ENCODE data around the gene PCYT1A.
A peak's percentile ranks its signal among the peaks of the same experiment; 100 is the strongest.
"Not testable (repeated sequence)": the region's sequence is repeated elsewhere in the genome, so short reads cannot be mapped to it uniquely, and the experiment has no call there.

Gene PCYT1A

DNA sequence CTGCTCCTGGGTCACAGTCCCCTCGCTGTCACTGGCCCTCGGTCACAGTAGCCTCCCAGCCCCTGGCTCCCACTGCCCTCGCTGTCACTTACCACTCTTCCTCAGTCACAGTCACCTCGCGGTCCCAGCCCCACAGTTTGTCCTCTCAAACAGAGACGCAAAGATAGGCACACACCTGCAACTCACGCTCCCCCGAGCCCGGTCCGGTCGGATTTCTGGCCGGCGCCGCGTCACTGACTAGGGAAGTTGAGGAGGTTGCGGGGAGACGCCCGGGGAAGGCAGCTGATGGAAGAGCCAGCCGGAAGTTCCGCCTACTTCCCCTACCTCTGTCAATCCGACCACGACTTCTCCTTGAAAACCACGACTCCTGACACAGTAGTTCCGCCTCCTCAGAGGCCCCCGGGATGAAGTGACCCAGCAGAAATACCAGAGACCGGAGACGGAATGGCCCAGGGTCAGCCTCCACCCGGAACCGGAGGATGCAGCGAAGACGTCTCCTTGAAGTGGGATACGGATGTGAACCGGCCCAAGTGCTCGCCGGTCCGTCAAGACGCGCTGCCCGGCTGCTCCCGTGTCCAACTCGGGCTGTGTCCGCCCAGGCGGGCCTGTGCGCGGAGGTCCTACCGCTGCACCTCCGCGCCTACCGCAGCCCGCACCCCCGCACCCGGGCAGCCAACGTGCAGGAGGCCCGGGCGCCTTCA lies at the start of gene PCYT1A:
Gene PCYT1A, minus strand, starts transcription at position 287 of the 701 bp plus-strand sequence. CDS start 17,195 bp downstream, outside the sequence.
- peak; percentile 76 for DNase-seq

DNA sequence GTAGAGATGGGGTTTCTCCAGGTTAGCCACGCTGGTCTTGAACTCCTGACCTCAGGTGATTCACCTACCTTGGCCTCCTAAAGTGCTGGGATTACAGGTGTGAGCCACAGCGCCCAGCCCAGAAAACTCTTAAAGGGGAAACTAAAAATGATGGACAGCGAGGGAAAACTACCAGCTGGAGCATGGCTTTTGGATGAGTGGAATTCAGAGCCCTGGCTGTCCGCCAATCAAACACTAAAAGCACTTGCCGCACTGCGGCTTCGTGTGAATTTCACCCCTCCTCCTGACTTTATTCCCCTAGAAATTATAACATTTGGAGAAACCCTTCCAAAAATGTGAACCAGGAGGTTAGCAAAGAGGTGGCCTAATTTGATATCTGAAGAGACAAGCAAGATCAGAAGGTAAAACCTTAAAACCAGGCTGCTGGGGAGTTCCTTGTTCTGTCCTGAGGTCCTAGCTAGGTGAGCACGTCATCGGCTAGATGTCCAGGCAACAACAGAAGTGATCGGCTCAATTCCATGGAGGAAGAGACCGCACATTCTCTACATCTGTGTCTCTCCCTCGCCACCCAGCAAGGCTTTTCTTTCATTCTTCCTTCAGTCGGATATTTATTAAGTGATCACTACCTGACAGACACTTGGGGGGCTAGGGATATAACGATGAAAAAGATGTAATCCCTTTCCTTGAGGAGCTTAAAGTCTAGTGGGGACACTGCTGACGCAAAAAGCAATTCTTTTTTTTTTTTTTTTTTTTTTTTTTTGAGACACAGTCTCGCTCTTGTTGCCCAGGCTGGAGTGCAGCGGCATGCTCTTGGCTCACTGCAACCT lies 49.0 kb upstream of the PCYT1A start:
- DNase-seq: no peak

- no peak for DNase-seq
These were observed 48.0 kb upstream of the PCYT1A start for GRCh38 chr3:196335503-196335948.

DNA sequence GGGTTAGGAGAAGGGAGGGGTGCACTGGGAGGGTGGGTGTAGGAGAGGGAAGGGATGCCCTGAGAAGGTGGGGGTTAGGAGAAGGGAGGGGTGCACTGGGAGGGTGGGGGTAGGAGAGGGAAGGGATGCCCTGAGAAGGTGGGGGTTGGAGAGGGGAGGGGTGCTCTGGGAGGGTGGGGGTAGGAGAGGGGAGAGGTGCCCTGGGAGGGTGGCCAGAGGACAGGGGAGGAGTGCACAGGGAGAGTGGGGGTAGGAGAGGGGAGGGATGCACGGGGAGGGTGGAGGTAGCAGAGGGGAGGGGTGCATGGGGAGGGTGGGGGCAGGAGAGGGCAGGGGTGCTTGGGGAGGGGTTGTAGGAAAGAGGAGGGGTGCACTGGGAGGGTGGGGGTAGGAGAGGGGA lies 47.5 kb upstream of the PCYT1A start:
- no peak for DNase-seq

DNA sequence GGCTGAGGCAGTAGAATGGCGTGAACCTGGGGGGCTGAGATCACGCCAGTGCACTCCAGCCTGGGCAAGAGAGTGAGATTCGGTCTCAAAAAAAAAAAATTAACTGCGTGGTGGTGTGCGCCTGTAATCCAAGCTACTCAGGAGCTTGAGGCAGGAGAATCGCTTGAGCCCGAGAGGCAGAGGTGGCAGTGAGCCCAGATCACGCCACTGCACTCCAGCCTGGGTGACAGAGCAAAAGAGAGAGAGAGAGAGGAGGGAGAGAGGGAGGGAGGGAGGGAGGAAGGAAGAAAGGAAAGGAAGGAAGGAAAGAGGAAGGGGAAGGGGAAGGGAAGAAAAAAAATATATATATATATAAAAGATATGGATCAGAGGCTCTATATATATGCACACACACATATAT lies 44.6 kb upstream of the PCYT1A start:
- no peak for DNase-seq

DNA sequence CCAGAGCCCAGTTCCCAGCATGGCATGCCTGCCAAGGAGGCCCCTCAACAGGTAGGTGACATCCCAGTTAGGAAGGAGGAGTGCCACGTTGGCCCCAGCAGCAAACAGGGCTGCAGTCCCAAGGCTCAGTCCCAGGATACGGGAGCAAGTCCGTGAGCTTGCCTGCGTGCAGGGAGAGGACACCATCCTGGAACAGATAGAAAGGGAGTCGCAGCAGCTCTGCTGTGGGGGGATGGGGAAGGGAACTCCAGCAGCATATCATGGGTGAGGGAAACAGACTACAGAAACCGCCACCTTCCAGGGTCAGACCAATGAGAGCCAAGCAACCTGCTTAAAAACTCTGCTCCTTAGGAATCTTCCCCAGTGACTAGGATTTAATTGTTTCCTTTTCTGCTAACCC lies 39.9 kb upstream of the PCYT1A start:
- DNase-seq: no peak

GRCh38 chr3:196326936-196327335 lies 39.4 kb upstream of the PCYT1A start:
- no peak for DNase-seq

DNA sequence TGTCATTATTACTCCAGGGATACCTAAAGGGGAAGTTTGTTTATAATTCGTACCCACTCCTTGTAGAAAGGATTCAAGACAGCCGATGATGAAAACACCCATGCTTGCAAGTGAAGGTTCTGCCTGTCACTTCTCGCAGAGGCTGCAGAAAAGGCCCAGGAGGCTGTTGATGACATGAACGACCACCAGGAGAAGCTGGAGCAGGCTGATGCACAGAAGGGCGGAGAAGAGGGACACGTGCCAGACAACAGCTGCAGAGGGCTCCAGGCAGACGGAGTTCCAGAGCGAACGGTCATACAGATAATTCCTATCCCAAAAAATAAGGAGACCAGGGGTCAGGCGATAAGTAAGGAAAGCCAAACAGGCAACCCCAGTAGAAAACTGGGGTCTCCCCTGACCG lies 36.2 kb upstream of the PCYT1A start:
- no peak for DNase-seq

DNA sequence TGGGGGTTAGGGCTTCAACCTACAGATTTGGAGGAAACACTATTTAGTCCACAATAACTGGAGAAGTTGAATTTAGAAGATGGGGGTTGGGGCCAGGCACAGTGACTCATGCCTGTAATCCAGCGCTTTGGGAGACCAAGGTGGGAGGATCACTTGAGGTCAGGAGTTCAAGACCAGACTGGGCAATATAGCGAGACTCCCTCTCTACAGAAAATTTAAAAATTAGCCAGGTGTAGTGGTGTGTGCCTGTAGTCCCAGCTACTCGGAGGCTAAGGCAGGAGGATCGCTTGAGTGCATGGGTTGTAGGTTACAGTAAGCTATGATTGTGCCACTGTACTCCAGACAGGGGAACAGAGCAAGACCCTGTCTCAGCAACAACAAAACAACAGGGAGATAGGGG lies 35.5 kb upstream of the PCYT1A start:
- no peak for DNase-seq

GRCh38 chr3:196321162-196321561 lies 33.6 kb upstream of the PCYT1A start:
- DNase-seq: no peak

DNA sequence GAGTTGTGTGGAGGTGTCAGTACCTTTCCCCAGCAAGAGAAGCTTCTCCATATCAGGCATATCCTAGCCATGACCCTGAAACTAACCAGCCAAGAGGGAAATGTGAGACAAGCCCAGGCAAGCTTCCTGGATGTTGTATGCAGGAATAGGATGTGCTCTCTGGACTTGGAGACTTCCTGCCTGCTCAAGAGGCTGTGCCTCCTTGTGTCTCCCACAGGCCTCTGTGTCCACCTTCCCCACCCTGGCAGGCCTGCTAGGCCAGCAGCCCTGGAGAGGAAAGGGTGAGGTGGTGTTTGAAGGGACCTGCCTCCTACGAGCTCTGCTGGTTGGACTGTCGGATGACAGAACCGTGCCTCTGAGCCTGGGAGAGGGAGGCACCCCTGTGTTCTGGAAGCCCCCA lies 32.6 kb upstream of the PCYT1A start:
- no peak for DNase-seq

DNA sequence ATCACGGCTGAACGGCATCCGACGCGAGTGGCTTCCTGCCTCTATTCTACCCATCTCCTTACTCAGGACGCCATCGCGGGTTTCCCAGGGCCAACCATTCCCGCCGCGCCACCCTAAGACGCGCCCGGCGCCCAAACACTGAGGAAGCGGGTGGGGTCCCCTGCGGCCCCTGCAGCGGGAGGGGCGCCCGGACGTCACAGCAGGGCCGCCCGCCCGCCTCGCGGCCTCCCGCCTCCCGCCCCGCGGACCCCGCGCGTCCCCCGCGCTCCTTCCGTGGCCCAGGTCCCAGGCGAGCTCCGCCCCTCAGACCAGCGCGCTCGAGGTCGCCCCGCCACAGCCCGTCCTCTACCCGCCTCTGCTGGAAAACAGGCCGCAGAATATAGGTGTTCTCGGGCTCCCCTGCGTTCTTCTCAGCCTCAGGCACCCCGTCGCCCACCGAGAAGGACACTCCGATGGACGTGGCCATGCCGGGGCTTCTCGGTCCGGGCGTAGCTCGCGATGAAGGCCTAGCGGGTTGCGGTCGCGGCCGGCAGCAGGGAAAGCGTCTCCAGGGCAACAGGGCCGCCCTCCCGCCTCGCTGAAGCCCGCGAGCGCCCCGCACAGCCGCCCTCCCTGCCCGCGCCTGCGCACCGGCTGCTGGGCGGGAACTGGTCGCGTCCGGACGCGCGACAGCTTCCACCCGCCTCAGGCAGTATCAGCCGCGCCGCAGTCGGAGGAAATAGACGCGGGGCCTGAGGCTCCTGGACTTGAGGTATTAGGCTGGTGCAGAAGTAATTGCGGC lies 30.4 kb upstream of the PCYT1A start, which contains the start of gene DYNLT2B:
Gene DYNLT2B, minus strand, starts transcription at position 554 of the 781 bp plus-strand sequence. Its CDS starts 88 bp downstream, at position 466.
- peak; percentile 87 for DNase-seq

DNA sequence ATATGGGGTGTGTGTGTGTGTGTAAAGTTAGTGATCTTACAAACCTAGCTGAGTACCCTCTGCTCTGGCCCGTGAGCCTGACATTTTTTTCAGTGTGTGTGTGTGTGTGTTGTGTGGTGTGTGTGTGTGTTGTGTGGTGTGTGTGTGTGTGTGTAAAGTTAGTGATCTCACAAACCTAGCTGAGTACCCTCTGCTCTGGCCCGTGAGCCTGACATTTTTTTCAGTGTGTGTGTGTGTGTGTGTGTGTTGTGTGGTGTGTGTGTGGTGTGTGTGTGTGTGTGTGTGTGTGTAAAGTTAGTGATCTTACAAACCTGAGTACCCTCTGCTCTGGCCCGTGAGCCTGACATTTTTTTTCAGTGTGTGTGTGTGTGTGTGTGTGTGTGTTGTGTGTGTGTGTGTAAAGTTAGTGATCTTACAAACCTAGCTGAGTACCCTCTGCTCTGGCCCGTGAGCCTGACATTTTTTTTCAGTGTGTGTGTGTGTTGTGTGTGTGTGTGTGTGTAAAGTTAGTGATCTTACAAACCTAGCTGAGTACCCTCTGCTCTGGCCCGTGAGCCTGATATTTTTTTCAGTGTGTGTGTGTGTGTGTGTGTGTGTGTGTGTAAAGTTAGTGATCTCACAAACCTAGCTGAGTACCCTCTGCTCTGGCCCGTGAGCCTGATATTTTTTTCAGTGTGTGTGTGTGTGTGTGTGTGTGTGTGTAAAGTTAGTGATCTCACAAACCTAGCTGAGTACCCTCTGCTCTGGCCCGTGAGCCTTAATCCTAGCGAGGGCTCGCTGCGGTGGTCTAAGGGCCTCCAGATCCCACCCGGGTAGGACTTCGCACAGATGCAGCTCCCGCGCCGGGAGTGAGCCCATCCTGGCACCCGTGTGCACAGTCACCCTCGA lies 29.5 kb upstream of the PCYT1A start:
- DNase-seq: not testable (repeated sequence)

GRCh38 chr3:196315821-196316220 lies 28.3 kb upstream of the PCYT1A start:
- no peak for DNase-seq

DNA sequence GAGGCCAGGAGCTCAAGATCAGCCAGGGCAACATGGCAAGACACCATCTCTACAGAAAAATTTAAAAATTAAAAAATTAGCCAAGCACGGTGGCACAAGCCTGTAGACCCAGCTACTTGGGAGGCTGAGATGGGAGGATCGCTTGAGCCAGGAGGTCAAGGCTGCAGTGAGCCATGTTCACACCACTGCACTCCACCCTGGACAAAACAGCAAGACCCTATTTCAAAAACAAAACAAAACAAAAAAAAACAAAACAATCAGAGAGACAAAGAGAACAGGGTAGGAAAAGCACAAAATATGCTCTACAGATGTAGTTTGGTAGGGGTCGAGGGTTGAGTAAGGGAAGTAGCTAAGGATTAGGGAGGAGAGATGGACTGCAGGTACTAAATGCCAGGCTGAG lies 27.1 kb upstream of the PCYT1A start:
- no peak for DNase-seq

DNA sequence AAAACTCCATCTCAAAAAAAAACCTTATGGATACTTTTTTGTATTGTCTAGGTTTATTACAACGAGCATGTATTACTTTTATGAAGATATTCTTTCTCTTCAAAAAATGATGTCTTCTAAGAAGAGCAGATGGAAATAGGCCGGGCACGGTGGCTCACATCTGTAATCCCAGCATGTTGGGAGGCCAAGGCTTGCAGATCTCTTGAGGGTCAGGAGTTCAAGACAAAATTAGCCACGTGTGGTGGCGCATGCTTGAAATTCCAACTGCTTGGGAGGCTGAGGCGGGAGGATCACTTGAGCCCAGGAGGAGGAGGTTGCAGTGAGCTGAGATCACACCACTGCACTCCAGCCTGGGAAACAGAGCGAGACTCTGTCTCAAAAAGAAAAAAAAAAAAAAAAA lies 26.6 kb upstream of the PCYT1A start:
- not testable (repeated sequence) for DNase-seq

- DNase-seq: not testable (repeated sequence)
These were observed 15.4 kb upstream of the PCYT1A start for GRCh38 chr3:196302960-196303359.

DNA sequence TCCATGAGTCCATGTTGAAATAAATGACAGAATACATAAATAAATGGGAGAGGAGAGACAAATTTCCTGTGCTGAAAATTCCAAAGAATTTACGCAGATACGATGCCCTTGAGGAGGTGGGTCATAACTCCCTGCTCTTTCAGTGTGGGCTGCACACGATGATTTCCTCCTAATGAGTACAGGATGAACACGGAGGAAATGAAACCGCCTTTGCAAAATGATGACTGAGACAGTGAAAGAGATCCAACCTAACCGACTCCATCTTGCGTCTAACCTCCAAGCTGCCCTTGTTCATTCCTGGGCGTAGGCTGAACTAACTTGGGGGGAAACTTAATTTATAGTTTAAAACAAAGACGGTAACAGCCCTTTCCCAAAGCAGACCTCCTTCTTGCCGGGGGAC lies 15.0 kb upstream of the PCYT1A start:
- not testable (repeated sequence) for DNase-seq

GRCh38 chr3:196298521-196298920 lies 11.0 kb upstream of the PCYT1A start:
- no peak for DNase-seq

DNA sequence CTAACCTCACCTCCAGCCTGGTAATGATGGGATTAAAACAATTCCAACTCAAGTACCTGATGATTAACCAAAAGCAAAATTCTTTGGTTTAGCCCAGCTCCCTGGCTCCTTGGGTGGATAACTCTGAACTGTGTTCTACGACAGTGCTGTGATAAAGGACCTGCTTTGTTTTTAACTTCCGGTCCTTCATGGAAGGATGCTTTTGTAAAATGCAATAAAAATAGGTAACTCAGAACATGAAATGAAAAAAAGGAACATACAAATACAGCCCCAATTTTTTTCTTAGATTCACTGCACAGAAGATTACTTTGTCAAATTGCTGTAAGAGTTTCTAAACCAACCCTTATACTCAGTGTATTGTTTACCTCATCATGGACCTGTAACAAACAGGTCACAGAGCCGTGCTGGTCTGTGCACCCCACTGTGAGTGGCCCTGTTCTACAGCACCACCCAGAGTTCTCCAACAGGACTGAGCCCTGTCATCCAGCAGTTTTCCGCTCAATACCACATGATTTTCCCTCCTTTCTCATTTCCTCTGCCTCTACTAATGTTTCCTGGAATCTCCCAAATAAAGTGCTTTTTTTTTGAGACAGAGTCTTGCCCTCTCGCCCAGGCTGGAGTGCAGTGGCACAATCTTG lies 4.9 kb upstream of the PCYT1A start:
- DNase-seq: no peak

- DNase-seq: no peak
These were observed 575 bp upstream of the PCYT1A start for GRCh38 chr3:196288141-196288460.

DNA sequence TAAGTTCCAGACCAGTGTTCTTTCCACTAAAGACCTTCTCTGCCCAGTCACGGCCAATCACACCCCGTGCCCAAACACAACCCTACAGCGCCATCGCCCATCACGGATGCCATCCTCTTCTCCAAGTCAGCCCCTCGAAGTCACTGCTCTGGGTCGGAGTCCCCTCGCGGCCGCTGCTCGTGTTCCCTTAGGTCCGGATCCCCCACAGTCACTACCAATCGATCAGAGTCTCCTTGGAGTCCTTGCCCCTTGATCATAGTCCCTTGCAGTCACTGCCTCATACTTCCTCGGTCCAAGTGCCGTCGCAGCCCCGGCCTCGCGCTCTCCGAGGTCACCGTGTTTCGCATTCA lies 461 bp downstream of the PCYT1A start:
- DNase-seq: peak; percentile 24

Measured in CD4-positive, alpha-beta T cell treated with Interleukin-4 for 4 hours (primary cell).